H9 (cell line): ENCODE data around the gene COX10. TPM values are rescaled to one million over a fixed set of nuclear protein-coding genes. Genes with fewer than 3 reads are reported as not detected.

Source experiments
- DNase-seq: peaks from one replicate; pipeline ENCODE4 v3.0.0-alpha.2; 2017
- H2AFZ ChIP-seq: one replicate; pipeline ENCODE4 v1.6.1; 2013; ENCODE audit warnings: mild to moderate bottlenecking, low read length, control low read depth, moderate library complexity
- H2AK5ac ChIP-seq: 2 replicates; pipeline ENCODE4 v1.6.1; 2013; ENCODE audit warnings: low read length, control low read depth, mixed read lengths; ENCODE audit not compliant: insufficient read length
- H2BK120ac ChIP-seq: one replicate; pipeline ENCODE4 v1.6.1; 2013; ENCODE audit warnings: low read depth, mild to moderate bottlenecking, low read length, control low read depth, inconsistent platforms; ENCODE audit not compliant: poor library complexity, severe bottlenecking
- H2BK12ac ChIP-seq: 2 replicates; pipeline ENCODE4 v1.6.1; 2013; ENCODE audit warnings: low read length, control low read depth, mixed read lengths, low read depth; ENCODE audit not compliant: insufficient read length
- H2BK15ac ChIP-seq: 2 replicates; pipeline ENCODE4 v1.6.1; 2013; ENCODE audit warnings: low read depth, low read length, control low read depth
- H2BK20ac ChIP-seq: one replicate; pipeline ENCODE4 v1.6.1; 2013; ENCODE audit warnings: low read depth, mild to moderate bottlenecking, low read length, control low read depth, inconsistent platforms; ENCODE audit not compliant: poor library complexity, severe bottlenecking
- H2BK5ac ChIP-seq: 2 replicates; pipeline ENCODE4 v1.6.1; 2013; ENCODE audit warnings: low read length, control low read depth, mixed read lengths; ENCODE audit not compliant: insufficient read length
- H3K14ac ChIP-seq: 2 replicates; pipeline ENCODE4 v1.6.1; 2013; ENCODE audit warnings: low read length, control low read depth; ENCODE audit not compliant: insufficient read depth
- H3K18ac ChIP-seq: 2 replicates; pipeline ENCODE4 v1.6.1; 2013; ENCODE audit warnings: low read depth, mild to moderate bottlenecking, mixed read lengths, low read length, control low read depth; ENCODE audit not compliant: insufficient read length
- H3K23ac ChIP-seq: 2 replicates; pipeline ENCODE4 v1.6.1; 2013; ENCODE audit warnings: low read length, control low read depth, mixed read lengths, low read depth; ENCODE audit not compliant: insufficient read length
- H3K23me2 ChIP-seq: 2 replicates; pipeline ENCODE4 v1.6.1; 2013; ENCODE audit warnings: low read depth, mild to moderate bottlenecking, mixed read lengths, low read length, control low read depth; ENCODE audit not compliant: insufficient read length, poor library complexity, severe bottlenecking
- H3K27ac ChIP-seq: 2 replicates; pipeline ENCODE4 v1.5.1; 2013; ENCODE audit warnings: low read length, control low read depth, mixed read lengths, low read depth; ENCODE audit not compliant: insufficient read length
- H3K27me3 ChIP-seq: 2 replicates; pipeline ENCODE4 v1.6.1; 2013; ENCODE audit warnings: low read length, control low read depth, inconsistent platforms; ENCODE audit not compliant: insufficient read depth
- H3K4ac ChIP-seq: 2 replicates; pipeline ENCODE4 v1.6.1; 2013; ENCODE audit warnings: low read depth, mild to moderate bottlenecking, control low read depth, inconsistent platforms, low read length, moderate library complexity
- H3K4me1 ChIP-seq: 2 replicates; pipeline ENCODE4 v1.6.1; 2013; ENCODE audit warnings: low read length, control low read depth, inconsistent platforms; ENCODE audit not compliant: insufficient read depth
- H3K4me2 ChIP-seq: 2 replicates; pipeline ENCODE4 v1.6.1; 2013; ENCODE audit warnings: low read length, control low read depth, mixed read lengths; ENCODE audit not compliant: insufficient read length, insufficient read depth
- H3K56ac ChIP-seq: 2 replicates; pipeline ENCODE4 v1.6.1; 2013; ENCODE audit warnings: low read depth, mild to moderate bottlenecking, mixed read lengths, low read length, control low read depth; ENCODE audit not compliant: insufficient read length
- H3K79me1 ChIP-seq: 2 replicates; pipeline ENCODE4 v1.6.1; 2013; ENCODE audit warnings: low read depth, mild to moderate bottlenecking, moderate library complexity, low read length, control low read depth, inconsistent platforms; ENCODE audit not compliant: insufficient read depth, poor library complexity, severe bottlenecking
- H3K79me2 ChIP-seq: 2 replicates; pipeline ENCODE4 v1.6.1; 2013; ENCODE audit warnings: low read length, control low read depth, inconsistent platforms; ENCODE audit not compliant: insufficient read depth
- H3K9ac ChIP-seq: 2 replicates; pipeline ENCODE4 v1.6.1; 2013; ENCODE audit warnings: low read length, control low read depth, mixed read lengths; ENCODE audit not compliant: insufficient read length; ENCODE audit errors: extremely low read depth
- H3K9me3 ChIP-seq: one replicate; pipeline ENCODE4 v1.6.1; 2013; ENCODE audit warnings: low read depth, low read length, inconsistent platforms; ENCODE audit not compliant: control insufficient read depth
- H3T11ph ChIP-seq: one replicate; pipeline ENCODE4 v1.6.1; 2013; ENCODE audit warnings: mild to moderate bottlenecking, low read length, control low read depth, inconsistent platforms
- H4K20me1 ChIP-seq: one replicate; pipeline ENCODE4 v1.6.1; 2013; ENCODE audit not compliant: control insufficient read depth, insufficient read length, insufficient read depth
- H4K5ac ChIP-seq: 2 replicates; pipeline ENCODE4 v1.6.1; 2013; ENCODE audit warnings: low read depth, mild to moderate bottlenecking, mixed read lengths, low read length, control low read depth; ENCODE audit not compliant: insufficient read length
- H4K8ac ChIP-seq: replicated peaks from 2 replicates; pipeline ENCODE4 v1.6.1; 2013; ENCODE audit warnings: low read length, control low read depth, mixed read lengths, low read depth; ENCODE audit not compliant: insufficient read length
- H4K91ac ChIP-seq: 2 replicates; pipeline ENCODE4 v1.6.1; 2013; ENCODE audit warnings: low read depth, mild to moderate bottlenecking, moderate library complexity, mixed read lengths, low read length, control low read depth; ENCODE audit not compliant: insufficient read length
- H3K27ac Mint-ChIP-seq, 3 experiments: 2 replicates in 2 of 3; 3 replicates in 1 of 3; pipeline ENCODE4 v1.8.0; 2020 to 2021; ENCODE audit warnings: mixed read lengths in 3 of 3, mild to moderate bottlenecking in 1 of 3, moderate library complexity in 1 of 3
- H3K27me3 Mint-ChIP-seq: 2 replicates; pipeline ENCODE4 v1.8.0; 2021; ENCODE audit warnings: low read depth, mild to moderate bottlenecking, moderate library complexity, mixed read lengths
- H3K36me3 Mint-ChIP-seq, 3 experiments: 2 replicates in 2 of 3; 3 replicates in 1 of 3; pipeline ENCODE4 v1.8.0; 2020 to 2021; ENCODE audit warnings: low read depth in 3 of 3, mixed read lengths in 3 of 3; ENCODE audit not compliant: insufficient read depth in 1 of 3
- H3K4me1 Mint-ChIP-seq, 2 experiments: 2 replicates each; pipeline ENCODE4 v1.8.0; 2020; ENCODE audit warnings: mixed read lengths in 2 of 2
- H3K4me3 Mint-ChIP-seq, 2 experiments: 2 replicates in 1 of 2; 3 replicates in 1 of 2; pipeline ENCODE4 v1.8.0; 2020 to 2021; ENCODE audit warnings: mild to moderate bottlenecking in 2 of 2, mixed read lengths in 2 of 2, moderate library complexity in 1 of 2
- H3K9me3 Mint-ChIP-seq, 2 experiments: 2 replicates in 1 of 2; 3 replicates in 1 of 2; pipeline ENCODE4 v1.8.0; 2020; ENCODE audit warnings: mild to moderate bottlenecking in 2 of 2, mixed read lengths in 2 of 2, moderate library complexity in 1 of 2
- WGBS: extraction: QIAGEN DNeasy Blood & Tissue Kit; methylation state at CpG from one replicate; pipeline ENCODE4 v1.1.7; 2013; ENCODE audit warnings: missing lambda C conversion rate, low lambda C conversion rate, mixed read lengths; ENCODE audit not compliant: insufficient read length; ENCODE audit errors: extremely low coverage; 5-methylcytosine and 5-hydroxymethylcytosine counted together
- total RNA-seq: library from RNA; stranded (reverse); gene quantifications from 2 replicates; pipeline ENCODE4 v1.2.1, GENCODE V29; 2021
- TF ChIP-seq, protein P1 (sequence below): fragments of 200-600 bp; sonication (generic); conservative IDR thresholded peaks from 3 replicates; pipeline ENCODE4 v1.8.0; 2021; ENCODE audit warnings: antibody characterized with exemption, mild to moderate bottlenecking

The COX10 gene
- total RNA-seq, 1 experiment from 2014 or later = 20.6 TPM

DNA sequence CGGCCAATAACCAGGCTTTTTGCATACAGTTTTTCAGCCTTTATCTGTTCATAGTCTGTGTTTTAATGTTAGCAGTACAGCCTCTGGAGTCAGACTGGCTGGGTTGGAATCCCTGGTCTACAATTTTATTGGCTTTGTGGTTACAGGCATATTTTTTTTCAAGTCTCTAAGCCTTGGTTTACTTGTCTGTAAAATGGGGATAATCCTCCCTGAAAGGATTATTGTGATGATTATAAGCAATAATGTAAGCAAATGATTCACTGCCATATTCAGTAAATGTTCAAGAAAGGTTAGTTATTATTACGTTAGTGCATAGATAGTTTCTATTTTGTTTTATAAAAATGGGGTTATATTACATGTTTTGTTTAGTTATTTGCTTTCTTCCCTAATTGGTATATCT is 15.7 kb downstream of the COX10 start:
- Mint-ChIP-seq H3K4me3 (no peak overlapping the region), H3K27ac (no peak overlapping the region), H3K27me3 (no peaks in the 10 kb centered on the region), H3K4me1 (peaks cover 9 to 12% of the 10 kb centered on the region in 2 experiments), H3K9me3 (no peaks in the 10 kb centered on the region; a peak in 1 of 5 replicates), H3K36me3 (peaks cover 0 to 3% (median 0%) of the 10 kb centered on the region in 3 experiments; a peak in 3 of 7 replicates)
- Histone ChIP-seq H3T11ph (no peak overlapping the region), H4K91ac (no peak overlapping the region), H3K23me2 (no peaks in the 10 kb centered on the region), H2BK20ac (no peak overlapping the region), H3K4me1 (peaks cover 3% of the 10 kb centered on the region; the same call in 1 of the 2 replicates), H4K20me1 (no peaks in the 10 kb centered on the region), H2BK120ac (no peak overlapping the region), H2AFZ (no peak overlapping the region), H3K18ac (no peak overlapping the region), H3K79me2 (peaks cover 3% of the 10 kb centered on the region; the same call in 1 of the 2 replicates), H3K14ac (no peak overlapping the region), H3K4ac (no peak overlapping the region), H3K9me3 (no peaks in the 10 kb centered on the region), H3K23ac (no peak overlapping the region), H3K9ac (no peak overlapping the region), H4K8ac (no peak overlapping the region), H2BK12ac (no peak overlapping the region), H2BK5ac (no peak overlapping the region), H3K4me2 (no peak overlapping the region), H4K5ac (no peak overlapping the region), H3K27me3 (no peaks in the 10 kb centered on the region), H2BK15ac (no peak overlapping the region), H3K56ac (no peak overlapping the region), H2AK5ac (no peak overlapping the region), H3K79me1 (peaks cover 13% of the 10 kb centered on the region), H3K27ac (no peak overlapping the region)
- no peak for DNase-seq
- WGBS = no CpG with 5 or more reads among the region's 2 CpGs
- TF ChIP-seq, protein P1, sequence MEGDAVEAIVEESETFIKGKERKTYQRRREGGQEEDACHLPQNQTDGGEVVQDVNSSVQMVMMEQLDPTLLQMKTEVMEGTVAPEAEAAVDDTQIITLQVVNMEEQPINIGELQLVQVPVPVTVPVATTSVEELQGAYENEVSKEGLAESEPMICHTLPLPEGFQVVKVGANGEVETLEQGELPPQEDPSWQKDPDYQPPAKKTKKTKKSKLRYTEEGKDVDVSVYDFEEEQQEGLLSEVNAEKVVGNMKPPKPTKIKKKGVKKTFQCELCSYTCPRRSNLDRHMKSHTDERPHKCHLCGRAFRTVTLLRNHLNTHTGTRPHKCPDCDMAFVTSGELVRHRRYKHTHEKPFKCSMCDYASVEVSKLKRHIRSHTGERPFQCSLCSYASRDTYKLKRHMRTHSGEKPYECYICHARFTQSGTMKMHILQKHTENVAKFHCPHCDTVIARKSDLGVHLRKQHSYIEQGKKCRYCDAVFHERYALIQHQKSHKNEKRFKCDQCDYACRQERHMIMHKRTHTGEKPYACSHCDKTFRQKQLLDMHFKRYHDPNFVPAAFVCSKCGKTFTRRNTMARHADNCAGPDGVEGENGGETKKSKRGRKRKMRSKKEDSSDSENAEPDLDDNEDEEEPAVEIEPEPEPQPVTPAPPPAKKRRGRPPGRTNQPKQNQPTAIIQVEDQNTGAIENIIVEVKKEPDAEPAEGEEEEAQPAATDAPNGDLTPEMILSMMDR = no peak
